H9 (cell line): Measurements from ENCODE around the gene ATRN. TPM values are rescaled to one million over a fixed set of nuclear protein-coding genes. Genes with fewer than 3 reads are reported as not detected.

ENCODE experiments used
- DNase-seq: peaks from one replicate; pipeline ENCODE4 v3.0.0-alpha.2; 2017
- H2AFZ ChIP-seq: one replicate; pipeline ENCODE4 v1.6.1; 2013; ENCODE audit warnings: mild to moderate bottlenecking, low read length, control low read depth, moderate library complexity
- H2AK5ac ChIP-seq: 2 replicates; pipeline ENCODE4 v1.6.1; 2013; ENCODE audit warnings: low read length, control low read depth, mixed read lengths; ENCODE audit not compliant: insufficient read length
- H2BK120ac ChIP-seq: one replicate; pipeline ENCODE4 v1.6.1; 2013; ENCODE audit warnings: low read depth, mild to moderate bottlenecking, low read length, control low read depth, inconsistent platforms; ENCODE audit not compliant: poor library complexity, severe bottlenecking
- H2BK12ac ChIP-seq: 2 replicates; pipeline ENCODE4 v1.6.1; 2013; ENCODE audit warnings: low read length, control low read depth, mixed read lengths, low read depth; ENCODE audit not compliant: insufficient read length
- H2BK15ac ChIP-seq: 2 replicates; pipeline ENCODE4 v1.6.1; 2013; ENCODE audit warnings: low read depth, low read length, control low read depth
- H2BK20ac ChIP-seq: one replicate; pipeline ENCODE4 v1.6.1; 2013; ENCODE audit warnings: low read depth, mild to moderate bottlenecking, low read length, control low read depth, inconsistent platforms; ENCODE audit not compliant: poor library complexity, severe bottlenecking
- H2BK5ac ChIP-seq: 2 replicates; pipeline ENCODE4 v1.6.1; 2013; ENCODE audit warnings: low read length, control low read depth, mixed read lengths; ENCODE audit not compliant: insufficient read length
- H3K14ac ChIP-seq: 2 replicates; pipeline ENCODE4 v1.6.1; 2013; ENCODE audit warnings: low read length, control low read depth; ENCODE audit not compliant: insufficient read depth
- H3K18ac ChIP-seq: 2 replicates; pipeline ENCODE4 v1.6.1; 2013; ENCODE audit warnings: low read depth, mild to moderate bottlenecking, mixed read lengths, low read length, control low read depth; ENCODE audit not compliant: insufficient read length
- H3K23ac ChIP-seq: 2 replicates; pipeline ENCODE4 v1.6.1; 2013; ENCODE audit warnings: low read length, control low read depth, mixed read lengths, low read depth; ENCODE audit not compliant: insufficient read length
- H3K23me2 ChIP-seq: 2 replicates; pipeline ENCODE4 v1.6.1; 2013; ENCODE audit warnings: low read depth, mild to moderate bottlenecking, mixed read lengths, low read length, control low read depth; ENCODE audit not compliant: insufficient read length, poor library complexity, severe bottlenecking
- H3K27ac ChIP-seq: 2 replicates; pipeline ENCODE4 v1.5.1; 2013; ENCODE audit warnings: low read length, control low read depth, mixed read lengths, low read depth; ENCODE audit not compliant: insufficient read length
- H3K27me3 ChIP-seq: 2 replicates; pipeline ENCODE4 v1.6.1; 2013; ENCODE audit warnings: low read length, control low read depth, inconsistent platforms; ENCODE audit not compliant: insufficient read depth
- H3K4ac ChIP-seq: 2 replicates; pipeline ENCODE4 v1.6.1; 2013; ENCODE audit warnings: low read depth, mild to moderate bottlenecking, control low read depth, inconsistent platforms, low read length, moderate library complexity
- H3K4me1 ChIP-seq: 2 replicates; pipeline ENCODE4 v1.6.1; 2013; ENCODE audit warnings: low read length, control low read depth, inconsistent platforms; ENCODE audit not compliant: insufficient read depth
- H3K4me2 ChIP-seq: 2 replicates; pipeline ENCODE4 v1.6.1; 2013; ENCODE audit warnings: low read length, control low read depth, mixed read lengths; ENCODE audit not compliant: insufficient read length, insufficient read depth
- H3K56ac ChIP-seq: 2 replicates; pipeline ENCODE4 v1.6.1; 2013; ENCODE audit warnings: low read depth, mild to moderate bottlenecking, mixed read lengths, low read length, control low read depth; ENCODE audit not compliant: insufficient read length
- H3K79me1 ChIP-seq: 2 replicates; pipeline ENCODE4 v1.6.1; 2013; ENCODE audit warnings: low read depth, mild to moderate bottlenecking, moderate library complexity, low read length, control low read depth, inconsistent platforms; ENCODE audit not compliant: insufficient read depth, poor library complexity, severe bottlenecking
- H3K79me2 ChIP-seq: 2 replicates; pipeline ENCODE4 v1.6.1; 2013; ENCODE audit warnings: low read length, control low read depth, inconsistent platforms; ENCODE audit not compliant: insufficient read depth
- H3K9ac ChIP-seq: 2 replicates; pipeline ENCODE4 v1.6.1; 2013; ENCODE audit warnings: low read length, control low read depth, mixed read lengths; ENCODE audit not compliant: insufficient read length; ENCODE audit errors: extremely low read depth
- H3K9me3 ChIP-seq: one replicate; pipeline ENCODE4 v1.6.1; 2013; ENCODE audit warnings: low read depth, low read length, inconsistent platforms; ENCODE audit not compliant: control insufficient read depth
- H3T11ph ChIP-seq: one replicate; pipeline ENCODE4 v1.6.1; 2013; ENCODE audit warnings: mild to moderate bottlenecking, low read length, control low read depth, inconsistent platforms
- H4K20me1 ChIP-seq: one replicate; pipeline ENCODE4 v1.6.1; 2013; ENCODE audit not compliant: control insufficient read depth, insufficient read length, insufficient read depth
- H4K5ac ChIP-seq: 2 replicates; pipeline ENCODE4 v1.6.1; 2013; ENCODE audit warnings: low read depth, mild to moderate bottlenecking, mixed read lengths, low read length, control low read depth; ENCODE audit not compliant: insufficient read length
- H4K8ac ChIP-seq: replicated peaks from 2 replicates; pipeline ENCODE4 v1.6.1; 2013; ENCODE audit warnings: low read length, control low read depth, mixed read lengths, low read depth; ENCODE audit not compliant: insufficient read length
- H4K91ac ChIP-seq: 2 replicates; pipeline ENCODE4 v1.6.1; 2013; ENCODE audit warnings: low read depth, mild to moderate bottlenecking, moderate library complexity, mixed read lengths, low read length, control low read depth; ENCODE audit not compliant: insufficient read length
- H3K27ac Mint-ChIP-seq, 3 experiments: 2 replicates in 2 of 3; 3 replicates in 1 of 3; pipeline ENCODE4 v1.8.0; 2020 to 2021; ENCODE audit warnings: mixed read lengths in 3 of 3, mild to moderate bottlenecking in 1 of 3, moderate library complexity in 1 of 3
- H3K27me3 Mint-ChIP-seq: 2 replicates; pipeline ENCODE4 v1.8.0; 2021; ENCODE audit warnings: low read depth, mild to moderate bottlenecking, moderate library complexity, mixed read lengths
- H3K36me3 Mint-ChIP-seq, 3 experiments: 2 replicates in 2 of 3; 3 replicates in 1 of 3; pipeline ENCODE4 v1.8.0; 2020 to 2021; ENCODE audit warnings: low read depth in 3 of 3, mixed read lengths in 3 of 3; ENCODE audit not compliant: insufficient read depth in 1 of 3
- H3K4me1 Mint-ChIP-seq, 2 experiments: 2 replicates each; pipeline ENCODE4 v1.8.0; 2020; ENCODE audit warnings: mixed read lengths in 2 of 2
- H3K4me3 Mint-ChIP-seq, 2 experiments: 2 replicates in 1 of 2; 3 replicates in 1 of 2; pipeline ENCODE4 v1.8.0; 2020 to 2021; ENCODE audit warnings: mild to moderate bottlenecking in 2 of 2, mixed read lengths in 2 of 2, moderate library complexity in 1 of 2
- H3K9me3 Mint-ChIP-seq, 2 experiments: 2 replicates in 1 of 2; 3 replicates in 1 of 2; pipeline ENCODE4 v1.8.0; 2020; ENCODE audit warnings: mild to moderate bottlenecking in 2 of 2, mixed read lengths in 2 of 2, moderate library complexity in 1 of 2
- CTCF ChIP-seq: fragments of 200-600 bp; sonication (generic); conservative IDR thresholded peaks from 3 replicates; pipeline ENCODE4 v1.8.0; 2021; ENCODE audit warnings: antibody characterized with exemption, mild to moderate bottlenecking
- WGBS: extraction: QIAGEN DNeasy Blood & Tissue Kit; methylation state at CpG from one replicate; pipeline ENCODE4 v1.1.7; 2013; ENCODE audit warnings: missing lambda C conversion rate, low lambda C conversion rate, mixed read lengths; ENCODE audit not compliant: insufficient read length; ENCODE audit errors: extremely low coverage; 5-methylcytosine and 5-hydroxymethylcytosine counted together
- total RNA-seq: library from RNA; stranded (reverse); gene quantifications from 2 replicates; pipeline ENCODE4 v1.2.1, GENCODE V29; 2021

ATRN gene
- total RNA-seq, 1 experiment from 2014 or later = 23.1 TPM

- H3K18ac ChIP-seq = no peak overlapping the region
- no CpG with 5 or more reads among the region's 3 CpGs for WGBS
- DNase-seq = no peak
- H2BK12ac ChIP-seq = no peak overlapping the region
- H4K20me1 ChIP-seq = no peaks in the 10 kb centered on the region
- H3K23ac ChIP-seq = no peak overlapping the region
- H3K36me3 Mint-ChIP-seq = no peaks in the 10 kb centered on the region
- no peaks in the 10 kb centered on the region for H3K9me3 ChIP-seq
- peaks cover 16% of the 10 kb centered on the region for H3K27me3 Mint-ChIP-seq
- peaks cover 2 to 8% of the 10 kb centered on the region in 2 experiments; a peak in 3 of 4 replicates for H3K4me1 Mint-ChIP-seq
- no peak overlapping the region for H3K9ac ChIP-seq
- no peaks in the 10 kb centered on the region for H3K23me2 ChIP-seq
- no peak overlapping the region for H3K4me3 Mint-ChIP-seq
- peaks cover under 1% of the 10 kb centered on the region; the same call in 1 of the 2 replicates for H3K4me1 ChIP-seq
- no peak overlapping the region for H3K4me2 ChIP-seq
- no peak overlapping the region for H2AFZ ChIP-seq
- no peak overlapping the region for H3T11ph ChIP-seq
- no peak overlapping the region for H3K27ac ChIP-seq
- H2BK15ac ChIP-seq = no peak overlapping the region
- no peak overlapping the region for H3K27ac Mint-ChIP-seq
- no peak overlapping the region for H2BK5ac ChIP-seq
- no peak overlapping the region for H4K91ac ChIP-seq
- H3K9me3 Mint-ChIP-seq = no peaks in the 10 kb centered on the region
- H4K5ac ChIP-seq = no peak overlapping the region
- no peak overlapping the region for H2BK20ac ChIP-seq
- H3K79me1 ChIP-seq = no peaks in the 10 kb centered on the region
- TF ChIP-seq CTCF = no peak
- no peak overlapping the region for H2BK120ac ChIP-seq
- no peak overlapping the region for H3K14ac ChIP-seq
- no peak overlapping the region for H2AK5ac ChIP-seq
- no peak overlapping the region for H3K56ac ChIP-seq
- H4K8ac ChIP-seq = no peak overlapping the region
- no peak overlapping the region for H3K4ac ChIP-seq
- H3K27me3 ChIP-seq = no peaks in the 10 kb centered on the region
- no peaks in the 10 kb centered on the region for H3K79me2 ChIP-seq
Observed at GRCh38 chr20:3690413-3690812, 219.6 kb downstream of the ATRN start.
